HUDEP-2 (cell line): ENCODE measurements around the gene FAM171A2.
"Not testable (repeated sequence)": the region's sequence is repeated elsewhere in the genome, so short reads cannot be mapped to it uniquely, and the experiment has no call there.

ENCODE experiments used
- DNase-seq, 76 experiments: peaks; one replicate each; lab custom pipeline; 2025; ENCODE audit not compliant: unreplicated experiment in 76 of 76; lab: John Stamatoyannopoulos, UW

FAM171A2 gene

GRCh38 chr17:44384281-44384822, 20.7 kb upstream of the FAM171A2 start:
- DNase-seq = no peak

- DNase-seq = no peak
Measured at GRCh38 chr17:44383861-44384260, 20.2 kb upstream of the FAM171A2 start.

- no peak for DNase-seq
Measured at GRCh38 chr17:44383363-44383762, 19.7 kb upstream of the FAM171A2 start.

GRCh38 chr17:44382917-44383316, 19.3 kb upstream of the FAM171A2 start:
- no peak for DNase-seq

- DNase-seq = no peak
Measured at GRCh38 chr17:44381810-44382305, 18.2 kb upstream of the FAM171A2 start.

- no peak for DNase-seq
Measured at GRCh38 chr17:44380767-44381166, 17.1 kb upstream of the FAM171A2 start.

- DNase-seq = no peak
Measured at GRCh38 chr17:44379887-44380286, 16.2 kb upstream of the FAM171A2 start.

- DNase-seq = no peak
Measured at GRCh38 chr17:44378171-44378705, 14.6 kb upstream of the FAM171A2 start.

- DNase-seq = no peak
Measured at GRCh38 chr17:44376779-44377178, 13.1 kb upstream of the FAM171A2 start.

- peak in 15 of 76 experiments; percentile 4 to 45 (median 15) for DNase-seq
Measured at GRCh38 chr17:44376124-44376523, 12.5 kb upstream of the FAM171A2 start.

- no peak for DNase-seq
Measured at GRCh38 chr17:44375196-44376017, 11.8 kb upstream of the FAM171A2 start.

- DNase-seq = no peak
Measured at GRCh38 chr17:44374306-44375195, 10.9 kb upstream of the FAM171A2 start.

- no peak for DNase-seq
Measured at GRCh38 chr17:44372036-44372435, 8.4 kb upstream of the FAM171A2 start.

GRCh38 chr17:44369414-44370023, 5.9 kb upstream of the FAM171A2 start:
- DNase-seq = not testable (repeated sequence)

GRCh38 chr17:44368391-44369243, 5.0 kb upstream of the FAM171A2 start:
- not testable (repeated sequence) for DNase-seq

- peak in 29 of 76 experiments; percentile 7 to 61 (median 36) for DNase-seq
Measured at GRCh38 chr17:44367231-44367979, 3.8 kb upstream of the FAM171A2 start.

GRCh38 chr17:44365051-44365450, 1.4 kb upstream of the FAM171A2 start:
- DNase-seq = not testable (repeated sequence)

GRCh38 chr17:44362949-44363612, 572 bp downstream of the FAM171A2 start:
- peak in 2 of 76 experiments; percentile 24 to 41 for DNase-seq
